HT-29 (cell line): ENCODE measurements around the gene KIF26B. TPM values are rescaled to one million over a fixed set of nuclear protein-coding genes. Genes with fewer than 3 reads are reported as not detected.
"Not testable (repeated sequence)": the region's sequence is repeated elsewhere in the genome, so short reads cannot be mapped to it uniquely, and the experiment has no call there.

Experiments used
- DNase-seq: peaks from one replicate; pipeline ENCODE4 v3.0.0-alpha.2; 2015; ENCODE audit warnings: low spot score
- total RNA-seq: library from RNA; depleted of rRNA; stranded (reverse); fragments of >200 nt; shearing (Covaris generic); gene quantifications from 2 replicates; pipeline ENCODE4 v1.2.3, GENCODE V29; 2014; rRNA removed

KIF26B gene
- total RNA-seq: 0.74 and 0.76 TPM in 2 replicates

DNA sequence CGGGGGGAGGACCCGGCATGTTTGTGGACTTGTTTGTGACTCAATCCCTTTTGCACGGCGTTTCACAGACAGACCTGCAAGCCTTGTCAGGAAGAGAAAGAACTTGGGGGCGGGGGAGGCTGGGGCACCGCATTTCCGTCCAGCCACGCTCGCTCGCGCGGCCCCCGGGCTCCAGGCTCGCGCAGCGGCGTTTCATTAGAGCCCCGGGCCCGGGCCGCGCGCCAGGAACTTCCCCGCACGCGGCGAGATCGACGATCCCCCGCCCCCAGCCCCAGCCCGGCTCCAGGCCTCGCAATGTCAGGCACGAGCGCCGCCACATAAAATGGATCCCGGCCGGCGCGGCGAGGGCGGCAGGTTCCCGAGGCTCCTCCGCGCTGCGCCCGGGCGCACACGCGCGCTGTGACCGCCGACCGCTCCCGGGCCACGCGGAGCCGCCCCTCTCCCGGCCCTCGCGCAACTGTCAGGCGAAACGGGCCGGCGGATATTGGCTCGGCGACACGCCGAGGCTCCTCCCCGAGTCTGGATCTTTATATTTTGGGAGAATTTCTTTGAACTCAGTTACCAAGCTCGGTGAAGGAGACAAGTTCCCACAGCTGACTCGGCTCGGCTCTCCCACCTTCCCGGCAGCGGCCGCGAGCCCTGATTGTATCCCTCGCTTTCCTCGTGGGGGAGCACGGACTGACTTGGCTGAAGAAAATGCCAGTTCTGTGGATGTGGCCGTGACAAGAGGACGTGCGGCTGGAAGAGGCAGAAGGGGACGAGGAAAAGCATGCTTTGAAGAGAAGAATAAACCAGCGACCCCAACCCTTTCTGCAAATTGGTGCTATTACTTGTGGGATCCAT is at the start of gene KIF26B:
TSS of gene KIF26B (plus strand) at position 557 of the 843 bp plus-strand sequence. CDS start 440 bp downstream, outside the sequence.
- DNase-seq: peak; percentile 36

- no peak for DNase-seq
Measured at GRCh38 chr1:245105042-245105441, 49.7 kb upstream of the KIF26B start.

- DNase-seq: no peak
Measured at GRCh38 chr1:245105815-245106410, 48.9 kb upstream of the KIF26B start.

- no peak for DNase-seq
Measured at GRCh38 chr1:245107776-245108114, 47.0 kb upstream of the KIF26B start.

DNA sequence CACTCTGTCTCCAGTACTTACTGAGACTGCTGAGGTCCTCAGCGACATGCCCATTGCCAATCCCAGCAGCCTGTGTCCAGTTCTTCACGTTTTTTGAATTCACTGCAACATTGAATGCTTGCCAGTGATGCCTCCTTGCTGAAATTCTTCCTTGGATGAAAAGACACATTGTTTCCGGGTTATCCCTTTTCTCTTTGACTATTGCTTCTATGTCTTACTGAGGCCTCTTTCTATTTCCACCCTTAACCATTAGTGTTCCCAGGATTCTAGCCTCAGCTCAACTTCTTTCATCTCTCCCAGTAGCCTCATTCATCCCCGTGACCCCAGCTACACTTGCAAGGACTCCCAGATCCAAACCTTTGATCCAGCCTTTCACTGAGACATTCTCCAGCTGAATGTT is 46.5 kb upstream of the KIF26B start:
- no peak for DNase-seq

DNA sequence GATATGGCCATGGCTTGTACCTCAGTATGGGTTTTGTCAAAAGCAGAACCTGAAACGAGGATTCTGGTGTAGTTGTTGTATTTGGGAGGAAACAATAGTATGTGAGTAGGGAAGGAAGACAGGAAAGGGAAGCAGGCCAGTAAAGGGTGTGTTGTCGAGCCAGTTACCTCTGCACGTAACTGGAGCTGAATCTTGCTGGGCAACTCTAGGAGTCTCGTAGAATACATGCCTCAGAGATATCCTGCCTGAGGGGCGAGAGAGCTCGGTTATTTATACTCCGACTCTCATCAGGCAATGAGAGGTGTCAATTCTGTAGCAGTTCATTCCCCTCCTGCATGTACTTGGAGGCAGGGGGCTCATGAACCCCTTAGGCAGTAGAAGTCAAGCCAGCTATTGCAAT is 45.9 kb upstream of the KIF26B start:
- no peak for DNase-seq

GRCh38 chr1:245110406-245110805 is 44.4 kb upstream of the KIF26B start:
- no peak for DNase-seq

- no peak for DNase-seq
Measured at GRCh38 chr1:245111073-245111472, 43.7 kb upstream of the KIF26B start.

DNA sequence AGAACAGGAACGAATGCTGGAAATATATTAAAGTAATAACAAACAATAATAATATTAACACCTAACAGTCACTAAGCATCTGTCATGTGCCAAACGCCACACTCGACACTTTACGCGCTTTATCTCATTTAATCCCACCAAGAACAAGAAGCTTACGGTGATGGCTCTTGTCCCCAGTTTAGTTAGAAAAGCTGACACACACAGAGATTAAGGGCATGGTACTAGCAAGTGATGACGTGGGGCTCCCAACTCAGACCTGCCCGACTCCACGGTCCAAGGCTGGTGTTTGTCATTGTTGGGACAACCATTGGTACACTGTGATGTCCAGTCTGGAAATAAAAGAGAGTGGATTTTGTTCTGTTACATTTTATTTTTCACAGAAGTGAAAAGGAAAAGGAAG is 41.1 kb upstream of the KIF26B start:
- no peak for DNase-seq

DNA sequence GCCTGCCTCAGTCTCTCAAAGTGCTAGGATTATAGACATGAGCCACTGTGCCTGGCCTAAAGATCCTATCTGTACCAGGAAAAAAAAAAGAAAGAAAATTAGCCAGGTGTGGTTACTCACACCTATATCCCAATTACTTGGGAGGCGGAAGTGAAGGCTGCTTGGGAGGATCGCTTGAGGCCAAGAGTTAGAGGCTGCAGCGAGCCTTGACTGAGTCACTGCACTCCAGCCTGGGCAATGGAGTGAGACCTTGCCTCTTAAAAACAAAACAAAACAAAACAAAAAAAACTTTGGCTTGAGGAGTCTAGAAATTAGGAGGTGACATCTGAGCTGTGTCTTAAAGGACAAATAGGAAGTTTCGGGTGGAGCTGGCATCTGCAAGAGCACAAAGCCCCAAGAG is 38.7 kb upstream of the KIF26B start:
- DNase-seq: no peak

GRCh38 chr1:245116751-245117150 is 38.0 kb upstream of the KIF26B start:
- no peak for DNase-seq

GRCh38 chr1:245118066-245118465 is 36.7 kb upstream of the KIF26B start:
- DNase-seq: no peak

GRCh38 chr1:245118806-245119205 is 36.0 kb upstream of the KIF26B start:
- no peak for DNase-seq

GRCh38 chr1:245121523-245121922 is 33.3 kb upstream of the KIF26B start:
- DNase-seq: no peak

GRCh38 chr1:245124241-245124640 is 30.5 kb upstream of the KIF26B start:
- DNase-seq: no peak

DNA sequence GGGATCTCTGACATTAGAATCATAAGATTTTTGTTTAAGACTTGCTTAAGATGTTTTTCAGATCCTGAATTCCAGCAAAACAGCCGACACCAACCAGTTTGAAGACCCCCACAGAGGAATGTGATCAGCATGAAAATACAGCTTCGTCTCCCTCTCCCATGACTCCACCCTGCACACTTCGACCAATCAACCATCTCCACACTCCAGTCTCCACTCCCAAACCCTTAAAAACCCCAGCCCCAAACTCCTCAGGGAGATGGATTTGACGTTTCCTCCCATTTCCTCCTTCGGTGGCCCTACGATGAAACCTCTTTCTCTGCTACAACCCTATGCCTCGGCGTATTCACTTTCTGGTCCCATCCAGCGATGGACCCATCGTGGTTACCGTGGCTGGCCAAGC is 30.1 kb upstream of the KIF26B start:
- no peak for DNase-seq

DNA sequence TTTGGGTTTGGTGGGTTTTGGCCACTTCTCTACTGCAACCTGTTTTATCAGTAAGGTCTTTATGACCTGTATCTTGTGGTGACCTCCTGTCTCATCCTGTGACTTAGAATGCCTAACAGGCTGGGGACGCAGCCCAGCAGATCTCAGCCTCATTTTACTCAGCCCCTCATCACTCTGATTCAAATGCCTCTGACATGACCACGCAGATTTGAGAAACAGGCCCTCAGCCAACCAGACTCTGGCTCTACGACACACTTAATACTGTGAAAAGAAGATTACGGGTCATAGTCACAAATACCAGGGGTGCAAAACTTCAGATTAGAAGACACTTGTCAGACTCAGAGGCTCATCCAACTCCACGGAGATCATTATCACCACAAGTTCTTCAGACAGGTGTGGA is 28.3 kb upstream of the KIF26B start:
- no peak for DNase-seq

DNA sequence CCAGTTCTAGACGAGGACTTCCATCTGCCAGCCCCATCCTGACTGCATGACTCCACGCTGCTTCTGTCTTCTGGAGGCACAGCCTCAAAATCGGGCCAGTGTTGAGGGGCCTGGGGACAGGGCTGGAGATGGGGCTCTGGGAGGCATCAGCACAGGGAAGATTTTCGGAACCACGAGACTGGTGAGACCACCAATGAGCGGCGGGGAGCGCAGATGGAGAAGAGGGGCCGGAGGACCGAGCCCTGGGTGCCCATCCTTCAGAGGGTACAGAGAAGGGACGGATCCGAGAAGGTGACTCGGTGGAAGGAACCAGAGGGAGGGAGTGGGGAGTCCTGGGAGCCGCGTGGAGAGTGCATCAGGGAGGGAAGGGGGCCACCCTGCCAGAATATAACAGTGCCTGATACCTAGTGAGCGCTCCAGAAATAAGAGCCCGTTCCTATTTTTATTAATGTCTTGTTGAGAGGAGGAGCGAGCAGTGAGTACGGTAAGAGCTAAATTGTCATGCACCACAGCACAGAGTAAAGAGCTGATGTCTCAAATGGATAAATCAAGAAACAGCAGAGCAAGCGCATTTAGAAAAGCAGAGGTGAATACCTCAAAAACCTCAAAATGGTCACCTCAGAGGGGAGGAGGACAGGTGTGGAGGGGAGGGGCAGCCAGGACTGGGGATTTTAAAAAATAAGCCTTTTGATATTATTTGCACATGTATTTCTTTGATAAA is 26.2 kb upstream of the KIF26B start:
- no peak for DNase-seq

DNA sequence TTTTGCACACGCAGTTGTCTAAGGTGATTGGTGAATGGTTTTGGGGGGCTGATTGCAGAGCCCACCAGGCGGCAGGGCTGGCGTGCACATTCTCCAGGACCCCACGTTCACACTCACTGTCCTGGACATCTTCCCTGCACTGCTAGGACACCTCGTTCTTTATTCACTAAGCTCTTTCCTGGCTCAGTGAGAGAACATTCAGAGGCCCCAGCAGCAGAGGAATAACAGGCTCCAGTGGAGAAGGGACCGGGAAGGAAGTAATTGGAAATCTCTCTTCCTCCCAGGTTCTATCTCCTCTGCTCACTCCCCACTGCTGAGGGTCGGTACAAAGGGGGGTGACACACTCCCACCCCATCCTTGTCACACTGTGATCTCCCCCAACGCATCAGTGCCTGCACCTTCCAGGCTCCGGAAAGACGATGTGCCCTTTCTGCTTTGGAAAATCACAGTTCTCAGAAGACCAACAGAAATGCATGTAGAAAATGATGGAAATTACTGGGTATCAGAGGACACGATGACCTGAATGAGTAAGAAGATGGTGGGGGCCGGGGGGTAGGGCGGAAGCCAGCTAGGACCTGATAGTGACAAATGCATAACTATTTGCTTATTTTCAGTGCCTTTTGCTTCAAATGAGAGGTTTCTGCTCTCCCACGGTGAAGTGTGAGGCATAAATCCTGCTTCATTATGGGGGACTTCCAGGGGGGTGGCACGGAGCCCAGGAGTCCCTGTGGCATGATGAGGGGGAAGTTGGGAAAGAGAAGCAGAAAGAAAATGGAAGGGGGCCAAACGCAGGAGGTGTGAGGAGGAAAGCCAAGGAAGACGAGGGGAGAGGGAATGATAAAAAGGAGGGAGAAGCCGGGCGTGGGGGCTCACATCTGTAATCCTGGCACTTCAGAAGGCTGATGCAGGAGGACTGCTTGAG is 25.2 kb upstream of the KIF26B start:
- no peak for DNase-seq

GRCh38 chr1:245130281-245131025 is 24.3 kb upstream of the KIF26B start:
- not testable (repeated sequence) for DNase-seq

GRCh38 chr1:245131026-245131393 is 23.8 kb upstream of the KIF26B start:
- DNase-seq: no peak
